PC-9 (cell line): Measurements from ENCODE around the gene CCDC117.

Experiments
- EZH2 ChIP-seq: fragments of 200-600 bp; sonication (generic); IDR thresholded peaks from 2 replicates; pipeline ENCODE4 v1.8.0; 2017; ENCODE audit warnings: antibody characterized with exemption, low read depth
- TF ChIP-seq, protein P1 (sequence below): fragments of 200-600 bp; sonication (generic); conservative IDR thresholded peaks from 2 replicates; pipeline ENCODE4 v1.6.1; 2017; ENCODE audit warnings: mixed run types, antibody characterized with exemption, mild to moderate bottlenecking, moderate library complexity

DNA sequence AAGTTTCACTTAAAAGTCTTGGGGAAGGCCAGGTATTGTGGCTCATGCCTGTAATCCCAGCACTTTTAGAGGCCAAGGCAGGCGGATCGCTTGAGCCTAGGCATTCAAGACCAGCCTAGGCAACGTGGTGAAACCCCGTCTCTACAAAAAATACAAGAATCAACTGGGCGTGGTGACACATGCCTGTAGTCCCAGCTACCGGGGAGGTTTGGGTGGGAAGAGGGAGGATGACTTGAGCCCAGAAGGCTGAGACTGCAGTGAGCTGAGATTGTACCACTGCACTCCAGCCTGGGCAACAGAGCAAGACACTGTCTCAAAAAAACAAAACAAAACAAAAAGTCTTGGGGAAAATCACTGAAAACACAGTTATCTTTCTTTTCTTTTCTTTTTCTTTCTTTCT, 43.2 kb downstream of the CCDC117 start:
- TF ChIP-seq EZH2: no peak
- TF ChIP-seq, protein P1, sequence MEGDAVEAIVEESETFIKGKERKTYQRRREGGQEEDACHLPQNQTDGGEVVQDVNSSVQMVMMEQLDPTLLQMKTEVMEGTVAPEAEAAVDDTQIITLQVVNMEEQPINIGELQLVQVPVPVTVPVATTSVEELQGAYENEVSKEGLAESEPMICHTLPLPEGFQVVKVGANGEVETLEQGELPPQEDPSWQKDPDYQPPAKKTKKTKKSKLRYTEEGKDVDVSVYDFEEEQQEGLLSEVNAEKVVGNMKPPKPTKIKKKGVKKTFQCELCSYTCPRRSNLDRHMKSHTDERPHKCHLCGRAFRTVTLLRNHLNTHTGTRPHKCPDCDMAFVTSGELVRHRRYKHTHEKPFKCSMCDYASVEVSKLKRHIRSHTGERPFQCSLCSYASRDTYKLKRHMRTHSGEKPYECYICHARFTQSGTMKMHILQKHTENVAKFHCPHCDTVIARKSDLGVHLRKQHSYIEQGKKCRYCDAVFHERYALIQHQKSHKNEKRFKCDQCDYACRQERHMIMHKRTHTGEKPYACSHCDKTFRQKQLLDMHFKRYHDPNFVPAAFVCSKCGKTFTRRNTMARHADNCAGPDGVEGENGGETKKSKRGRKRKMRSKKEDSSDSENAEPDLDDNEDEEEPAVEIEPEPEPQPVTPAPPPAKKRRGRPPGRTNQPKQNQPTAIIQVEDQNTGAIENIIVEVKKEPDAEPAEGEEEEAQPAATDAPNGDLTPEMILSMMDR: no peak
